ENCODE results near the gene TRH.
"Not testable (repeated sequence)": the region's sequence is repeated elsewhere in the genome, so short reads cannot be mapped to it uniquely, and the experiment has no call there.

Gene TRH

GRCh38 chr3:130013246-130013645 is 38.7 kb downstream of the TRH start:
- H3K4me3 ChIP-seq (ENCODE audit: low read length); H3K4me1 ChIP-seq (ENCODE audit: control insufficient read depth, low read depth, low read length); H3K36me3 ChIP-seq (ENCODE audit: control insufficient read depth, low read depth, low read length); H3K27ac ChIP-seq (ENCODE audit: low read length); H3K9me3 ChIP-seq (ENCODE audit: control insufficient read depth, low read depth, low read length); H3K9ac ChIP-seq (ENCODE audit: low read length); H3K27me3 ChIP-seq (ENCODE audit: control insufficient read depth, insufficient read depth, low read length): not testable (repeated sequence)

GRCh38 chr3:130014526-130014925 is 40.0 kb downstream of the TRH start:
- Histone ChIP-seq H3K4me3 (ENCODE audit: low read length) (no peak overlapping the region), H3K4me1 (ENCODE audit: control insufficient read depth, low read depth, low read length) (no peaks in the 10 kb centered on the region), H3K27me3 (ENCODE audit: control insufficient read depth, insufficient read depth, low read length) (no peaks in the 10 kb centered on the region), H3K27ac (ENCODE audit: low read length) (no peak overlapping the region), H3K9me3 (ENCODE audit: control insufficient read depth, low read depth, low read length) (no peaks in the 10 kb centered on the region), H3K9ac (ENCODE audit: low read length) (no peak overlapping the region), H3K36me3 (ENCODE audit: control insufficient read depth, low read depth, low read length) (no peaks in the 10 kb centered on the region)

- H3K27me3 ChIP-seq (ENCODE audit: control insufficient read depth, insufficient read depth, low read length); H3K4me1 ChIP-seq (ENCODE audit: control insufficient read depth, low read depth, low read length); H3K9me3 ChIP-seq (ENCODE audit: control insufficient read depth, low read depth, low read length); H3K4me3 ChIP-seq (ENCODE audit: low read length); H3K9ac ChIP-seq (ENCODE audit: low read length); H3K27ac ChIP-seq (ENCODE audit: low read length); H3K36me3 ChIP-seq (ENCODE audit: control insufficient read depth, low read depth, low read length): not testable (repeated sequence)
Observed at GRCh38 chr3:130017661-130018060, 43.1 kb downstream of the TRH start.

- not testable (repeated sequence) for H3K9ac ChIP-seq (ENCODE audit: low read length); H3K4me1 ChIP-seq (ENCODE audit: control insufficient read depth, low read depth, low read length); H3K9me3 ChIP-seq (ENCODE audit: control insufficient read depth, low read depth, low read length); H3K4me3 ChIP-seq (ENCODE audit: low read length); H3K36me3 ChIP-seq (ENCODE audit: control insufficient read depth, low read depth, low read length); H3K27ac ChIP-seq (ENCODE audit: low read length); H3K27me3 ChIP-seq (ENCODE audit: control insufficient read depth, insufficient read depth, low read length)
Observed at GRCh38 chr3:130026146-130026829, 51.8 kb downstream of the TRH start.

GRCh38 chr3:130027437-130027836 is 52.9 kb downstream of the TRH start:
- not testable (repeated sequence) for H3K4me1 ChIP-seq (ENCODE audit: control insufficient read depth, low read depth, low read length); H3K27me3 ChIP-seq (ENCODE audit: control insufficient read depth, insufficient read depth, low read length); H3K9ac ChIP-seq (ENCODE audit: low read length); H3K9me3 ChIP-seq (ENCODE audit: control insufficient read depth, low read depth, low read length); H3K27ac ChIP-seq (ENCODE audit: low read length); H3K36me3 ChIP-seq (ENCODE audit: control insufficient read depth, low read depth, low read length); H3K4me3 ChIP-seq (ENCODE audit: low read length)

Measured in iPS-18a (cell line).